PC-9 (cell line): Measurements from ENCODE around the gene GLRA3.

Experiments
- EZH2 ChIP-seq: fragments of 200-600 bp; sonication (generic); IDR thresholded peaks from 2 replicates; pipeline ENCODE4 v1.8.0; 2017; ENCODE audit warnings: antibody characterized with exemption, low read depth
- TF ChIP-seq, protein P1 (sequence below): fragments of 200-600 bp; sonication (generic); conservative IDR thresholded peaks from 2 replicates; pipeline ENCODE4 v1.6.1; 2017; ENCODE audit warnings: mixed run types, antibody characterized with exemption, mild to moderate bottlenecking, moderate library complexity

DNA sequence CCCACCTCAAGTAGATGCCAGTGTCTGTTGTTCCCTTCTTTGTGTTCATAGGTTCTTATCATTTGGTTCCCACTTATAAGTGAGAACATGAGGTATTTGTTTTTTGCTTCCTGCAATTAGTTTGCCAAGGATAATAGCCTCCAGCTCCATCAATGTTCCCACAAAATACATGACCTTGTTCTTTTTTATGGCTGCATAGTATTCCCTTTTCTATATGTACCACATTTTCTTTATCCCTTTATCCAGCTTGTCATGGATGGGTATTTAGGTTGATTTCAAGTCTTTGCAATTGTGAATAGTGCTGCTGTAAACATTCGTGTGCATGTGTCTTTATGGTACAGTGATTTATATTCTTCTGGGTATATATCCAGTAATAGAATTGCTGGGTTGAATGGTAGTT lies 138.4 kb downstream of the GLRA3 start:
- TF ChIP-seq, protein P1, sequence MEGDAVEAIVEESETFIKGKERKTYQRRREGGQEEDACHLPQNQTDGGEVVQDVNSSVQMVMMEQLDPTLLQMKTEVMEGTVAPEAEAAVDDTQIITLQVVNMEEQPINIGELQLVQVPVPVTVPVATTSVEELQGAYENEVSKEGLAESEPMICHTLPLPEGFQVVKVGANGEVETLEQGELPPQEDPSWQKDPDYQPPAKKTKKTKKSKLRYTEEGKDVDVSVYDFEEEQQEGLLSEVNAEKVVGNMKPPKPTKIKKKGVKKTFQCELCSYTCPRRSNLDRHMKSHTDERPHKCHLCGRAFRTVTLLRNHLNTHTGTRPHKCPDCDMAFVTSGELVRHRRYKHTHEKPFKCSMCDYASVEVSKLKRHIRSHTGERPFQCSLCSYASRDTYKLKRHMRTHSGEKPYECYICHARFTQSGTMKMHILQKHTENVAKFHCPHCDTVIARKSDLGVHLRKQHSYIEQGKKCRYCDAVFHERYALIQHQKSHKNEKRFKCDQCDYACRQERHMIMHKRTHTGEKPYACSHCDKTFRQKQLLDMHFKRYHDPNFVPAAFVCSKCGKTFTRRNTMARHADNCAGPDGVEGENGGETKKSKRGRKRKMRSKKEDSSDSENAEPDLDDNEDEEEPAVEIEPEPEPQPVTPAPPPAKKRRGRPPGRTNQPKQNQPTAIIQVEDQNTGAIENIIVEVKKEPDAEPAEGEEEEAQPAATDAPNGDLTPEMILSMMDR = no peak
- TF ChIP-seq EZH2 = no peak
